GM12878 (cell line): ENCODE data around the gene CFAP97D2. TPM values are rescaled to one million over a fixed set of nuclear protein-coding genes. Genes with fewer than 3 reads are reported as not detected.

Source experiments
- ATAC-seq: fragments of 200-7000 bp; cut with Tn5 transposase; 3 replicates; pipeline ENCODE4 v1.9.1; 2020; ENCODE audit warnings: mild to moderate bottlenecking, moderate library complexity
- BruUV-seq: library from RNA; stranded (reverse); fragments of 400-500 nt; replicated peaks from 2 replicates; lab custom pipeline; 2021; lab: Mats Ljungman, UMichigan
- CTCF ChIA-PET: fragments of 300-600 bp; sonication (Branson Sonifier 250); formaldehyde crosslinking; extraction: SDS; loops from one replicate; lab custom pipeline; 2021; ENCODE audit warnings: inconsistent platforms; lab: Yijun Ruan, JAX
- POLR2A ChIA-PET: fragments of 350-600 bp; formaldehyde crosslinking; extraction: SDS; loops from one replicate; lab custom pipeline; 2021; ENCODE audit warnings: inconsistent platforms; lab: Charles Lee
- RAD21 ChIA-PET: fragments of 300-600 bp; sonication (Branson Sonifier 250); formaldehyde crosslinking; loops from one replicate; lab custom pipeline; 2023; ENCODE audit warnings: antibody characterized with exemption; ENCODE audit not compliant: unreplicated experiment; lab: Charles Lee
- SMC1A ChIA-PET: fragments of 300-600 bp; sonication (Branson Sonifier 250); formaldehyde crosslinking; loops from one replicate; lab custom pipeline; 2023; ENCODE audit not compliant: unreplicated experiment, uncharacterized antibody; lab: Charles Lee
- DNase-seq: peaks from one replicate; pipeline ENCODE4 v3.0.0-alpha.2; 2011; ENCODE audit warnings: low read depth, low spot score
- FAIRE-seq: peaks from 3 replicates; lab custom pipeline; 2011; peaks lifted over from hg19 to GRCh38; lab: Jason Lieb, UNC
- H2AFZ ChIP-seq: 2 replicates; pipeline ENCODE4 v1.6.0; 2011; ENCODE audit warnings: low read depth, low read length, control low read depth; ENCODE audit not compliant: control insufficient read depth
- H3K27ac ChIP-seq: 2 replicates; pipeline ENCODE4 v1.5.1; 2011; ENCODE audit warnings: control low read depth; ENCODE audit not compliant: control insufficient read depth, insufficient read depth
- H3K27me3 ChIP-seq, 2 experiments: replicated peaks in 1 of 2; 2 replicates each; pipeline versions ENCODE4 v1.6.0 to v1.6.1; 2011; ENCODE audit warnings: low read length in 1 of 2; ENCODE audit not compliant: control insufficient read depth in 2 of 2, insufficient read depth in 2 of 2
- H3K36me3 ChIP-seq, 2 experiments: 2 replicates each; pipeline ENCODE4 v1.5.1; 2011; ENCODE audit warnings: low read length in 1 of 2; ENCODE audit not compliant: control insufficient read depth in 2 of 2, insufficient read depth in 2 of 2
- H3K4me1 ChIP-seq: 2 replicates; pipeline ENCODE4 v1.6.1; 2011; ENCODE audit warnings: mild to moderate bottlenecking, low read length, moderate library complexity, mixed read lengths; ENCODE audit not compliant: control insufficient read depth, insufficient read depth
- H3K4me2 ChIP-seq: 2 replicates; pipeline ENCODE4 v1.6.0; 2011; ENCODE audit warnings: control low read depth; ENCODE audit not compliant: control insufficient read depth, insufficient read depth
- H3K4me3 ChIP-seq: fragments of 200-600 bp; sonication (generic); 2 replicates; pipeline ENCODE4 v1.5.1; 2016
- H3K79me2 ChIP-seq: 2 replicates; pipeline ENCODE4 v1.6.0; 2011; ENCODE audit warnings: low read length; ENCODE audit not compliant: control insufficient read depth, insufficient read depth
- H3K9ac ChIP-seq: 2 replicates; pipeline ENCODE4 v1.8.0; 2011; ENCODE audit warnings: low read length, control low read depth, mixed read lengths; ENCODE audit not compliant: control insufficient read depth, insufficient read depth
- H3K9me3 ChIP-seq: replicated peaks from 3 replicates; pipeline ENCODE4 v1.5.1; 2011; ENCODE audit warnings: mild to moderate bottlenecking, low read length; ENCODE audit not compliant: control insufficient read depth, insufficient read depth
- H4K20me1 ChIP-seq: 2 replicates; pipeline ENCODE4 v1.6.0; 2011; ENCODE audit not compliant: control insufficient read depth, insufficient read depth
- ATF7 ChIP-seq: fragments of 450-650 bp; IDR thresholded peaks from 2 replicates; pipeline ENCODE4 v1.6.1; 2016; ENCODE audit warnings: low read depth, mild to moderate bottlenecking
- BCL11A ChIP-seq: IDR thresholded peaks from 2 replicates; pipeline ENCODE4 v1.6.1; 2011; ENCODE audit warnings: low read depth, low read length
- BMI1 ChIP-seq: fragments of 450-650 bp; IDR thresholded peaks from 2 replicates; pipeline ENCODE4 v1.6.1; 2016; ENCODE audit warnings: mild to moderate bottlenecking, moderate library complexity, borderline replicate concordance
- GATAD2B ChIP-seq: fragments of 450-650 bp; conservative IDR thresholded peaks from 2 replicates; pipeline ENCODE4 v1.6.1; 2017; ENCODE audit warnings: low read depth, mild to moderate bottlenecking, moderate library complexity
- MEF2A ChIP-seq: IDR thresholded peaks from 2 replicates; pipeline ENCODE4 v1.6.1; 2011; ENCODE audit warnings: low read depth, mild to moderate bottlenecking, low read length, moderate library complexity; ENCODE audit not compliant: insufficient read depth
- MLLT1 ChIP-seq: fragments of 450-650 bp; IDR thresholded peaks from 2 replicates; pipeline ENCODE4 v1.6.1; 2016; ENCODE audit warnings: mild to moderate bottlenecking
- MTA2 ChIP-seq: fragments of 450-650 bp; IDR thresholded peaks from 2 replicates; pipeline ENCODE4 v1.6.1; 2016; ENCODE audit warnings: low read depth, mild to moderate bottlenecking, moderate library complexity
- RAD51 ChIP-seq: fragments of 450-650 bp; IDR thresholded peaks from 2 replicates; pipeline ENCODE4 v1.6.1; 2016; ENCODE audit warnings: moderate library complexity, mild to moderate bottlenecking, inconsistent platforms
- RBBP5 ChIP-seq: fragments of 200-600 bp; sonication (generic); conservative IDR thresholded peaks from 2 replicates; pipeline ENCODE4 v1.6.1; 2016
- SPI1 ChIP-seq: IDR thresholded peaks from 2 replicates; pipeline ENCODE4 v1.6.1; 2011; ENCODE audit warnings: low read depth, mild to moderate bottlenecking, low read length, moderate library complexity, borderline replicate concordance; ENCODE audit not compliant: insufficient read depth
- TCF7 ChIP-seq: IDR thresholded peaks from 2 replicates; pipeline ENCODE4 v1.6.1; 2014; ENCODE audit warnings: antibody characterized with exemption, borderline replicate concordance
- USF2 ChIP-seq: IDR thresholded peaks from 2 replicates; pipeline ENCODE4 v1.6.1; 2011; ENCODE audit warnings: low read depth, low read length, improper control_type of control experiment, borderline replicate concordance
- WGBS: methylation state at CpG from one replicate; pipeline ENCODE4 v1.1.6; 2016; ENCODE audit warnings: low lambda C conversion rate; ENCODE audit not compliant: insufficient replicate concordance, insufficient coverage; ENCODE audit errors: missing lambda C conversion rate; 5-methylcytosine and 5-hydroxymethylcytosine counted together
- in situ Hi-C: fragments of 300-500 bp; cut with MboI; formaldehyde crosslinking; loops from 9 replicates; pipeline ENCODE4 v1.14.3; 2018; ENCODE audit warnings: mixed read lengths
- intact Hi-C: fragments of 100-400 bp; cut with micrococcal nuclease; formaldehyde crosslinking; loops from one replicate; pipeline ENCODE4 v1.14.2; 2022; ENCODE audit not compliant: unreplicated experiment
- polyA plus RNA-seq, 11 experiments: library from polyadenylated mRNA; depleted of rRNA in 4 of 11; unstranded in 6 of 11; stranded (reverse) in 5 of 11; fragments of >200 nt; fragmentation: Nextera tagmentation in 4 of 11; fragmentation: Illumina TruSeq in 1 of 11; extraction: Ambion mirVana in 4 of 11; extraction: Trizol in 1 of 11; gene quantifications; 1 replicate in 1 of 11; 2 replicates in 10 of 11; pipeline versions ENCODE4 v1.2.1 to v1.2.3, GENCODE V29; 2011 to 2016; ENCODE audit warnings: inconsistent platforms in 2 of 11, missing spikeins in 2 of 11, low read depth in 1 of 11
- total RNA-seq, 4 experiments: library from RNA; depleted of rRNA in 3 of 4; stranded (reverse); fragments of >200 nt in 3 of 4; fragmentation: Illumina TruSeq in 1 of 4; extraction: Trizol in 1 of 4; gene quantifications; 2 replicates each; pipeline versions ENCODE4 v1.2.1 to v1.2.3, GENCODE V29; 2013 to 2021
- TF ChIP-seq, protein P1 (sequence below): IDR thresholded peaks from 2 replicates; pipeline ENCODE4 v1.6.1; 2012; ENCODE audit warnings: improper control_type of control experiment, low read depth, low read length; ENCODE audit not compliant: insufficient replicate concordance

Gene CFAP97D2
- total and polyA plus RNA-seq, 10 of the 15 experiments (the other 5 are each of a cell fraction or from before 2014, with no cell fraction given): not detected

DNA sequence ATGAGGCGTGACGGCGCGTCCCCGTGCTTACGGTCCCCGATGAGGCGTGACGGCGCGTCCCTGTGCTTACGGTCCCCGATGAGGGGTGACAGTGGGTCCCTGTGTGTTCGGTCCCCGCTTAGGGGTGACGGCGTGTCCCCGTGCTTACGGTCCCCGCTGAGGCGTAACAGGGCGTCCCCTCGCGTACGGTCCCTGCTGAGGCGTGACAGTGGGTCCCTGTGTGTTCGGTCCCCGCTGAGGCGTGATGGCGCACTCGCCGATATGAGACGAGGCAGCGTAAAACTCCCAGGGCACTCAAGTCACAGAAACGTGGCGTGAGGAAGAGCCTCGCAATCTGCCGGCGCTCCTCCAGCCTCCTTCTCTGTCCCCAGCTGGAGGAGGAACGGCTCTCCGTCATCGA lies 20.9 kb downstream of the CFAP97D2 start:
- no peak for FAIRE-seq
- RAD21 ChIA-PET: no interaction called here
- no TSS peak for BruUV-seq
- Histone ChIP-seq H3K9ac (no peak overlapping the region), H3K4me3 (no peak overlapping the region), H3K9me3 (peaks cover 2% of the 10 kb centered on the region; the same call in 1 of the 3 replicates), H3K79me2 (no peaks in the 10 kb centered on the region), H3K27ac (no peak overlapping the region), H4K20me1 (no peaks in the 10 kb centered on the region), H3K36me3 (no peaks in the 10 kb centered on the region), H3K27me3 (no peaks in the 10 kb centered on the region), H3K4me2 (no peak overlapping the region), H2AFZ (no peak overlapping the region), H3K4me1 (no peaks in the 10 kb centered on the region)
- no peak for DNase-seq
- SMC1A ChIA-PET: no interaction called here
- TF ChIP-seq MTA2 (no peak), MLLT1 (no peak), BMI1 (no peak), BCL11A (no peak), TCF7 (no peak), RAD51 (no peak), MEF2A (no peak), RBBP5 (no peak), GATAD2B (no peak), ATF7 (no peak), SPI1 (no peak), USF2 (no peak)
- TF ChIP-seq, protein P1, sequence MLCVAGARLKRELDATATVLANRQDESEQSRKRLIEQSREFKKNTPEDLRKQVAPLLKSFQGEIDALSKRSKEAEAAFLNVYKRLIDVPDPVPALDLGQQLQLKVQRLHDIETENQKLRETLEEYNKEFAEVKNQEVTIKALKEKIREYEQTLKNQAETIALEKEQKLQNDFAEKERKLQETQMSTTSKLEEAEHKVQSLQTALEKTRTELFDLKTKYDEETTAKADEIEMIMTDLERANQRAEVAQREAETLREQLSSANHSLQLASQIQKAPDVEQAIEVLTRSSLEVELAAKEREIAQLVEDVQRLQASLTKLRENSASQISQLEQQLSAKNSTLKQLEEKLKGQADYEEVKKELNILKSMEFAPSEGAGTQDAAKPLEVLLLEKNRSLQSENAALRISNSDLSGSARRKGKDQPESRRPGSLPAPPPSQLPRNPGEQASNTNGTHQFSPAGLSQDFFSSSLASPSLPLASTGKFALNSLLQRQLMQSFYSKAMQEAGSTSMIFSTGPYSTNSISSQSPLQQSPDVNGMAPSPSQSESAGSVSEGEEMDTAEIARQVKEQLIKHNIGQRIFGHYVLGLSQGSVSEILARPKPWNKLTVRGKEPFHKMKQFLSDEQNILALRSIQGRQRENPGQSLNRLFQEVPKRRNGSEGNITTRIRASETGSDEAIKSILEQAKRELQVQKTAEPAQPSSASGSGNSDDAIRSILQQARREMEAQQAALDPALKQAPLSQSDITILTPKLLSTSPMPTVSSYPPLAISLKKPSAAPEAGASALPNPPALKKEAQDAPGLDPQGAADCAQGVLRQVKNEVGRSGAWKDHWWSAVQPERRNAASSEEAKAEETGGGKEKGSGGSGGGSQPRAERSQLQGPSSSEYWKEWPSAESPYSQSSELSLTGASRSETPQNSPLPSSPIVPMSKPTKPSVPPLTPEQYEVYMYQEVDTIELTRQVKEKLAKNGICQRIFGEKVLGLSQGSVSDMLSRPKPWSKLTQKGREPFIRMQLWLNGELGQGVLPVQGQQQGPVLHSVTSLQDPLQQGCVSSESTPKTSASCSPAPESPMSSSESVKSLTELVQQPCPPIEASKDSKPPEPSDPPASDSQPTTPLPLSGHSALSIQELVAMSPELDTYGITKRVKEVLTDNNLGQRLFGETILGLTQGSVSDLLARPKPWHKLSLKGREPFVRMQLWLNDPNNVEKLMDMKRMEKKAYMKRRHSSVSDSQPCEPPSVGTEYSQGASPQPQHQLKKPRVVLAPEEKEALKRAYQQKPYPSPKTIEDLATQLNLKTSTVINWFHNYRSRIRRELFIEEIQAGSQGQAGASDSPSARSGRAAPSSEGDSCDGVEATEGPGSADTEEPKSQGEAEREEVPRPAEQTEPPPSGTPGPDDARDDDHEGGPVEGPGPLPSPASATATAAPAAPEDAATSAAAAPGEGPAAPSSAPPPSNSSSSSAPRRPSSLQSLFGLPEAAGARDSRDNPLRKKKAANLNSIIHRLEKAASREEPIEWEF: no peak
- in situ Hi-C loops (no loop called here), intact Hi-C loops (no loop called here)
- 88% methylated on average over 31 of the region's 42 CpGs for WGBS
- CTCF ChIA-PET: no interaction called here
- ATAC-seq: no peak
- POLR2A ChIA-PET: no interaction called here
